NOMO-1 treated with dmso at 0.1 percent for 144 hours (cell line): ENCODE measurements around the gene CHAF1A.
A peak's percentile ranks its signal among the peaks of the same experiment; 100 is the strongest.

Experiments
- DNase-seq: peaks from one replicate; lab custom pipeline; 2025; ENCODE audit not compliant: unreplicated experiment; lab: John Stamatoyannopoulos, UW

CHAF1A gene

GRCh38 chr19:4366666-4367335 is 35.6 kb upstream of the CHAF1A start:
- no peak for DNase-seq

DNA sequence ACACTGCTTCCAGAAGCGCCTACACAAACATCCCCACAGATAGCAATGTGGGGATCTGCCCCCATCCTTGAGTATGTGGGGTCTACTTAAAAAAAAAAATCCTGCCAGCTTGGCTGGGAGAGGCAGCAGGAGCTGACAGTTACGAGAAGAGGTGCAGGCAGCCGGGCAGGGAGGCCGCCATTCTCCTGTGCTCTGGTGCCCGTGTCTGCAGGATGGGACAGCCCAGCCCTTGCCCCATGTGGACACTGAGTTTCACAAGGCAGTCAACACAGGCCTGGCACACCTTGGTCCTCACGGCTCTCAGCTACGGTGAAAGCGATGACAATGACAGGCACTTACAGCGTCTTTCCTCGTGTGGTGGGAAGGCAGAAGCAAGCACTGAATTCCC is 35.1 kb upstream of the CHAF1A start:
- DNase-seq, result no peak

- DNase-seq, result no peak
Measured at GRCh38 chr19:4367781-4368127, 34.7 kb upstream of the CHAF1A start.

- DNase-seq, result no peak
Measured at GRCh38 chr19:4368128-4368820, 34.2 kb upstream of the CHAF1A start.

DNA sequence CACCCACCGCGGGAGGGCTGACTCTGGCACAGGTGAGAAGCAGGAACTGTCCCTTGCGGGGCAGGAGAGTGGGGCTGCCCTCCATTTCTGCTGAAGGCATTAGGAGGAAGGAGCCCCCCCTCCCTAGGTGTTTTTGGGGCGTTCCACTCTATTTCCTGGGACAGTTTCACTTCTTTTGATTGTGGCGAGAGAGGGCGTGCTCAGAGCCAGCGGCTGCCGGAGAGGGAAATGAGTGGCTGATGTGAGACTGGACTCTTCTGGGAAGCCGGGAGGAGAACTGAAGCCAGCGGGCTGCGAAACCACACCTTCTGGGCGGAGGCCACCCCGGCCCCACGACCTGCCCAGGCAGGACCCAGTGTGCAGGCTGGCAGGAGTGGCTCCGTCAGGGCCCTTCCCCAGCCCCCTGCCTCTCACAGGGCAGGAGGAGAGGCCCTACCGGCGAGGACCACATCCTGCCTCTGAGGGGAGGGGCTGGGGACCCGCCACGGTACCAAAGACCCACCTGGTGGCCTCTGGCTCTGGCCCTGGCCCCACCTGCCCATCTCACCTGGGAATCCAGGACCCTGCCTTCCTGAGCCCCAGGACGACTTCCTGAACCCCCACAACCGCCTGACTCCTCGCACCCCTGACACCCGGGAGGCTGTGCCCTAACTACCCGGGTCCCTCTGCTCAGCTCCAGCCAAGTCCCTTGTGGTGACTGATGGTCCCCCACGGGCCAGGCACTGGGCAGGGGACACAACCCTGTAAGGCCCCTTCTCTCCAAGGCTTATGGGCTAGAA is 33.1 kb upstream of the CHAF1A start:
- peak; percentile 68 for DNase-seq

DNA sequence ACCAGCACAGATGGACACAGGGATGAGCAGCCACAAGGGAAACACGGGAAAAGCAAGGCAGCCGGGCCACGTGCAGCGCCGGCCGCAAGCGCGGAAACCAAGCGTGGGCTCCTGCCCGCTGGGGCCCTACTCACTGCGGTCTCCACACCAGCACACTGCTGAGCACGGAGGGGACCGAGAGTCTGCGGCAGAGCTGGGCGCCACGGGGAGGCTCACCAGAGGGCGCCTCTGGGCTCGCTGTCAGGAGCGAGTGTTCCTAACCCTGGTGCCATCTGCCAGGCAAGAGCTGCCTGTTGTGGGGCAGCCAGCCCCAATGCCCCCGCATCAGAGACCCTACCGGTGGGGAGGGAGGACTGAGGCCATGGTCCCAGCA is 32.6 kb upstream of the CHAF1A start:
- DNase-seq, result peak; percentile 51

DNA sequence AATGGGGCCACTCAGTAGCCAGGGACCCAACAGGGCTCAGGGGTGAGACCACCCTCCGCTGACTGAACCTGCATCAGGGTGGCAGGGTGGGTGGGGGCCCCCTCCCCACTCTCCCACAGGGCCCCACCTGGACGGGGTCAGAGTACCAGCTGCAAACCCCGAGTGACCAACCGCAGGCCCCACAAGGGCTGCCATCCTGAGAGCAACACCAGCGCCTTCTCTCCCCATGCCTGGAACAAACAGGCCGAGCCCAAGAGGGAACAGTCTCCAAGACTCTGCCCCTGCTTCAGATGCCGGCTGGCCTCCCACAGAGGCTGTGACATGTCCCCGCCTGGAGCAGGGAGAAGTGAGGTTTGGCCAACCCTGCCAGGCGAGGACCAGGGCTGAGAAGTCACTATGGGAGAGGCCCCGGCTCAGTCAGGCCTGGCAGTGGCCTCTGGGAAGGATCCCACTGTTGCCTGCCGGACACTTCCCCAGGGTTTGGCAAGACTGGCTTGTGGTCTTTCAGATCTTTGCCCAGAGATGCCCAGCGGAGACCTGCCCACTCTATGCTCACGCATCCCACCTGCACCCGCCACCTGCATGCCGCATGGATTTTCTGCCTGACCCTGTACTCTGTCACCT is 31.9 kb upstream of the CHAF1A start:
- DNase-seq, result no peak

DNA sequence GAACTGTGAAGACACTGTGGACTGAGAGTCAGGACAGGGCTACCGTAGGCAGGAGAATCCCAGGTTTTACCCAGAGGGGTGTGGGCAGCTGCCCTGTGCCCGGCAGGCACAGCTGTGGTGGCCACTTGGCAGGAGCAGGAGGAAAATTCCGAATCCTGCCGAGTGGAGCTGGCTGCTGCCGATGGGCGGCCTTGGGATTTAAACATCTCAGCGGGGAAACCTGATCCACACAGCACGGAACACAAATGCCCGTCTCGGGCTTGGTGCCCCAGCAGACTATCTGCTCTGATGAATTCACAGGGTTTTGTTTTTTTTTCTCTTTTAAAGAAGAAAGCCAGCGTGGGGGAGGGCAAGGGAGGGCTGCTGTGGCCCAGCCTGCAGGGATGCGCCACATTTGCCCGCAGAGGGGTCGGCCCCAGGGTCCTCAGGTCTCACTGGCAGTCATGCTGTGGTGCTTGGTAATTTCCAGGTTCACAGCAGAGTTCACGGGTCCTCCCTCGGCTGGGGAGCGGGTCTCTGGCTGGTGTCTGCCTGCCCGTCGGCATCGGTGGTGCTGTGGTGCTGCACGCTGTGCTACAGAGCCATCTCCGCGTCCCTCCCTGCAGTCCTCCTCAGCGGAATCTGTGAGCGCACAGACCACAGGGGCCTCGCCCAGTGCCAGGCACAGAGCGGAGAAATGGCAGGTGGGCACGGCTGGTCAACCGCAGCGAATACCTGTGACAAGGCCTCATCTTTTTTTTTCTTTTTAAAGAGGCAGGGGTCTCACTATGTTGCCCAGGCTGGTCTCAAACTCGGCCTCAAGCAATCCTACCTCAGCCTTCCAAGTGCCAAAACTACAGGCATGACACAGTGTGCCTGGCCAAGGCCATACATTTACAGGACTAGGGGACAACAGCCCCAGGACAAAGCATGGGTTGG is 30.9 kb upstream of the CHAF1A start:
- no peak for DNase-seq

DNA sequence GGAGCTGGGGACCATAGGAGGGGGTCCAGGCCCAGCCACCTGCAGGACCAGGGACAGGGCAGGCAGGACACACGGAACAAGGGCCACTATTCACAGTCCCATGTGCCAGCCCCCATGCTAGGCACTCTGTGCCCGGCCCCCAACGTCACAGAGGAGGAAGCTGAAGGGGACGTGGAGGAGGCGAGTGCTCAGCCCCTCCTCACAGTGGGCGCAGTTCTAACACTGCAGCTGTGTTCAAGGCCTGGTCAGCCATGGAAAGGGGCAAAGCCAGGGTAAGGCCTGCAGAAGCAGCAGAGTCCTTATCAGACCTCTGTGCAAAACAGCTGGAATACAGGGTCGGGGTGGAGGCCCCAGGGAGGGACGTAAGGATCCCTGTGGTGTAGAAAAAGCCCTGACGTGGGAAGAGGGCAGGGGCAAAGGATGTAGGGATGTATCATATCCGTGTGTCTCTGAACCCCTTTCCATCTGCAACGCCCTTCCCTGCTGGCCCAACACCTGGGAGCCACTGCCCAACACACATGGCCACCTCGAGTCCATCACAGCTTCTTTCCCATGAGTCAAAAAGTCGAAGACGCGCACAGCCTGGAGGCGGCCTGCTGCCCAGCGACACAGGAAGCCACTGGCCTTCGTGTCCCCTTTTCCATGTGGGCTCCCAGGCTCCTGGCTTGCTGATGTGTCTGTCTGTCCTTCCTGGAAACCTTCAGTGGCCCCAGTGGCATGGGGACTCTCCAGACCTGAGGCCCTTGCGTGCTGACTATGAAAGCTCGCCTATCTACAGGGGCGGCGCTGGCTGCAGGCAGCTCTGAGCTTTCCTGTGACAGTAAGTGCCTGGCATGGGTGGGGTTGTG is 30.1 kb upstream of the CHAF1A start:
- DNase-seq, result no peak

DNA sequence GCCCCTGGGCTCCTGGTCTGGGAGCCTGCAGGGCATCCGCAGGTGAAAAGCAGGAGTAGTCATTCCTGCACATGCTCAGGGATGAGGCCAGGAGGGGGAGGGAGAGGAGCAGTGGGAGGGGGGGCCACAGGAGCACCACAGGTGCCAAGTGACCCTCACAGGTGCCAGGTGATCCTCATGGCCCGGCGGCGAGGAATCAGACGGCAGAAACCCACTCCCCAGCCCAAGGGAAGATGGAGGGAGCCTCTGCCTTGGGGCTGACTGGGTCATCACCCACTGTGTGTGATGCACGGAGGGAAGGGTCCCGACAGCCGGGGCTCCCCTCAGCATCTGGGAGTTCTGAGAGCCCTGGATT is 29.4 kb upstream of the CHAF1A start:
- no peak for DNase-seq

DNA sequence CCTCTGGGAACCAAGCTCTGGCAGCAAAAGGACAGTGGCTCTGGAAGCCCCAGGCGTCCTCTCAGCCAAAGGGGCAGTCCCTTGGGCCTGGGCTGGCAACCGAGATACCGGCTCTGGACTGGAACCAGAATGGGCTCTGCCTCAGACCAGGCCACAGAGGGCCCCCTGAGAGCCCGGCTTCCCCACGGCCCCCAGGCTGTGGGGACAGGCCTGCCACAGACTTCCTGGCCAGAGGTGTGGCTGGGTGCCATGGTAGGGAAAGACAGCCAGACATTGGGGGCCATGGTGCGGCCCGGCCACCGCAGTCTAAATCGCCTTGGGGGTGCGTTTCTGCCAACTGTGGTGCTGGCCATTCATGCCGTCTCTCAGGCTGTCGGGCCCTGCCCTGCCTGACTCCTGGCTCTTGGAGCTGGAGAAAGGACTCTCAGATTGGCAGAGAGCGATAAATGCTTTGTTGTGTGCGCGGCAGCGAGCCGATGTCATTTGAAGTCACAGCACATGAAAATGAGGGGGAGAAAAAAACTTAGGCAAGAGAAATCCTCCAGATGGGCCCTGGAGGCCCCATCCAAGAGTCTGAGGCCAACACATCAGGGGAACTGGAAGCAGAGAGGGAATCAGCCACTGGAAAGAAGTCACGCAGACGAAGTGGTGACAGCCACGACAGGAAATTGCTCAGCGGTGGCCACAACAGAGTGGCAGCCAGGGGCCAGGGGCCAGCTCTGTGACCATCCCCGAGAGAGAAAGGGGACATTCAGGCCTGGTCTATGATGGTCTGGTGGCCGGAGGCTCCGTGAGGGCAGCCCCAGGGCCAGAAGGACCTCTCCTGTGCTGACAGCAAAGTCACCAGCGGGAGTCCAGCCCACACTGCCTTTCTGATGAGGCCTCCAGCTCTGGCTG is 28.6 kb upstream of the CHAF1A start:
- DNase-seq, result no peak

GRCh38 chr19:4374498-4375163 is 27.8 kb upstream of the CHAF1A start:
- no peak for DNase-seq

DNA sequence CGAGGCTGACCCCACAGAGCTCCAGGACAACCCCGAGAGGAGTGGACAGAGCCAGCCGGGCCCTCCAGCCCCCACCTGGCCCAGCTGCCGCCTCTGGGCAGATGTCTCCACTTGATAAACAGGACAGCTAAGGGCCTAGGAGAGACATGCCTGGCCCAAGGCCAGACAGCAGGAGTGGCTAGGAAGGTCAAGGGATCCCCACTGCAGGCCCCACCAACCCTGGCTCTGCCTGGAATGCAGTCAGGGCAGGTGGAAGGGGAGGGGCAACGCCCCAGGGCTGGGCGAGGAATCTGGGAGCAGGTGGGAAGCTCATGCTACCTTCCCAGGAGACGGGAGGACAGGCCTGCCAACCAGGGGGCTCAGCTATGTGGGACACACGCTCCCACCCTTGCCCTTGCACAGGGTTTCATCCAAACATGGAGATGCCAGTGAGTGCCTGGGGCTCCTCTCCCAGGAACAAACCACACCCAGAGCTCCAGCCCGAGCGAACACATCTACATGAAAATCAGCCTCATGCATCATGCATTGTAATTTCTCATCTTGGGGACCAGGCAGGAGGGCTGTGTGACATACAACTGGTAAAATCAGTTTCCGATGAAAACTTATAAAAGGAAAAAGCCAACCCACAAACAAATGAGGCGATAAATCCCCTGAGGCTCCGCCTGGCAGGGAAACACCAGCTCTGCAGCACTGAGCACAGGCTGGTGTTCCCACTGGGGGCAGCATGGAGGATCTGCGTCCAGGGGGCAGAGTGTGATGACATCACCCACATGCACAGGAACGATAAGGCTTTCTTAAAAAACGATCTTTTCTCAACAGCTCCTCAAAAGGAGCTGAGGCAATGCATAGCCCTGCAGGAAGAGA is 27.0 kb upstream of the CHAF1A start:
- peak; percentile 54 for DNase-seq

- no peak for DNase-seq
Measured at GRCh38 chr19:4376028-4376670, 26.3 kb upstream of the CHAF1A start.

GRCh38 chr19:4376671-4376990 is 25.8 kb upstream of the CHAF1A start:
- DNase-seq, result no peak

DNA sequence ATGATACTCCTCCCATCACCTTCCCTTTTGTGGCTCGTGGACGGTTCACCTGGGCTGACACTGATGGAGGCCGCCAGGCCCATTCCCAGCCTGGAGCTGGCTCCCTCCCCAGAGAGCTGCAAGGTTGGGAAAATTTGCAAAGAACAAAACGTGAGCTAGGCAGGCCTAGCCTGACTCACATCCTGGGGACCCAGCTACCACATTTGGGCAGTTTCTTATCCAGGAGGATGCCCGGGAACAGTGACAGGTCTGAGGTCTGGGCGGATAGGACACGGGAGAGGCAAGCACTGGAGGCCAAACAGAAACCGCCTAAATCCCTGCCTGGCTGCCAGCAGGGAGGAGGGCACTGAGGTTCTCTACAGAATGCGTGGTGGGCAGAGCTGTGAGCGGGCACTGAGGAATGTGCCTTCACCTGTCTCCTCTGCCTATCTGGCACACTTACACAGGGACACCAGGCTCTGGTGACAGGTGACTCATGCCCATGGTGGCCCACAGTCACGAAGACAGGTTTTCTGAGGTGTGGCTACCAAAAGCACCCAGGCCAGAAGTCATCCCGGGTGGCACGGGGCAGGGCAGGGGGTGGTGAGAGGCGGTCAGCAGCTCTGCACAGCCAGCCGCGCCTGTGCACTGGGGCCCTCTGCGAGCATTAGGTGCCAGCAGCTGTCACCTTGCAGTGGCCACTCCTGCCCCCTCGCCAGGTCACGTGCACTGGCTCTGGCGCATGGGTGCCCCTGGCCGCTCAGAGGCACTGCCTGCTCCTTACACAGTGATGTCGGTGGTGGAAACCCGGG is 25.3 kb upstream of the CHAF1A start:
- no peak for DNase-seq
